Calu3 (cell line): ENCODE data around the gene PLCG1. TPM values are rescaled to one million over a fixed set of nuclear protein-coding genes. Genes with fewer than 3 reads are reported as not detected.

Experiments used
- BruUV-seq: library from RNA; stranded (reverse); fragments of 400-500 nt; replicated peaks from 2 replicates; lab custom pipeline; 2021; lab: Mats Ljungman, UMichigan
- CTCF ChIA-PET: fragments of 300-600 bp; sonication (Branson Sonifier 250); formaldehyde crosslinking; loops from one replicate; lab custom pipeline; 2022; ENCODE audit warnings: antibody characterized with exemption; lab: Charles Lee
- DNase-seq: peaks from one replicate; pipeline ENCODE4 v3.0.0; 2022
- H3K27ac Mint-ChIP-seq: one replicate; pipeline ENCODE4 v1.8.0; 2022; ENCODE audit warnings: mixed read lengths; ENCODE audit not compliant: unreplicated experiment
- H3K27me3 Mint-ChIP-seq: one replicate; pipeline ENCODE4 v1.8.0; 2022; ENCODE audit warnings: mixed read lengths; ENCODE audit not compliant: unreplicated experiment
- H3K36me3 Mint-ChIP-seq: one replicate; pipeline ENCODE4 v1.8.0; 2022; ENCODE audit warnings: mild to moderate bottlenecking, moderate library complexity, mixed read lengths; ENCODE audit not compliant: insufficient read depth, unreplicated experiment
- H3K4me1 Mint-ChIP-seq: one replicate; pipeline ENCODE4 v1.8.0; 2022; ENCODE audit warnings: mild to moderate bottlenecking, low read depth, mixed read lengths; ENCODE audit not compliant: unreplicated experiment
- H3K4me3 Mint-ChIP-seq: one replicate; pipeline ENCODE4 v1.8.0; 2022; ENCODE audit warnings: mild to moderate bottlenecking, low read depth, moderate library complexity, mixed read lengths; ENCODE audit not compliant: unreplicated experiment
- H3K9me3 Mint-ChIP-seq: one replicate; pipeline ENCODE4 v1.8.0; 2022; ENCODE audit warnings: low read depth, mixed read lengths; ENCODE audit not compliant: unreplicated experiment
- intact Hi-C: fragments of 100-400 bp; cut with micrococcal nuclease; formaldehyde crosslinking; loops from one replicate; pipeline ENCODE4 v1.10.0; 2022; ENCODE audit not compliant: unreplicated experiment
- total RNA-seq: library from RNA; stranded (reverse); gene quantifications from 2 replicates; pipeline ENCODE4 v1.2.3, GENCODE V29; 2022
- TF ChIP-seq, protein P1 (sequence below): fragments of 200-600 bp; IDR thresholded peaks from one replicate; pipeline ENCODE4 v1.8.0; 2022; ENCODE audit warnings: antibody characterized with exemption; ENCODE audit not compliant: unreplicated experiment

The PLCG1 gene
- total RNA-seq, 1 experiment from 2014 or later, result 127 TPM

DNA sequence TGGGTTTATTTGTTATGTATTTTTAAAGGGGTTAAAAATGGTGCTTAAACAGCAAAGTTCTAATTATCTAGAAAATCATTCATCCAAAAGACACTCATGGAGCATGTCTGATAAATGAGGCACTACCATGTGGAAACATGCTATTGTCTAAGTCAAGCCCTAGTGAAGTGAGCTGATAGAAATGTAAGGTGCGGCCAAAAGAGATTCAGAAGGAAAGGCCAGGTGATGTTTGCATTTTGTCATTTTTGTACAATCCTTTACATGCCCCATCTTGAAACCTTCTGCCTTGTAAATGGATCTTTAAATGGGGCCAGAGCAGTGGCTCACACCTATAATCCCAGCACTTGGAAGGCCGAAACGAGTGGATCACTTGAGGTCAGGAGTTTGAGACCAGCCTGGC is 77.3 kb downstream of the PLCG1 start:
- H3K4me3 Mint-ChIP-seq, result no peak overlapping the region
- H3K9me3 Mint-ChIP-seq, result no peaks in the 10 kb centered on the region
- no peaks in the 10 kb centered on the region for H3K27me3 Mint-ChIP-seq
- TF ChIP-seq, protein P1, sequence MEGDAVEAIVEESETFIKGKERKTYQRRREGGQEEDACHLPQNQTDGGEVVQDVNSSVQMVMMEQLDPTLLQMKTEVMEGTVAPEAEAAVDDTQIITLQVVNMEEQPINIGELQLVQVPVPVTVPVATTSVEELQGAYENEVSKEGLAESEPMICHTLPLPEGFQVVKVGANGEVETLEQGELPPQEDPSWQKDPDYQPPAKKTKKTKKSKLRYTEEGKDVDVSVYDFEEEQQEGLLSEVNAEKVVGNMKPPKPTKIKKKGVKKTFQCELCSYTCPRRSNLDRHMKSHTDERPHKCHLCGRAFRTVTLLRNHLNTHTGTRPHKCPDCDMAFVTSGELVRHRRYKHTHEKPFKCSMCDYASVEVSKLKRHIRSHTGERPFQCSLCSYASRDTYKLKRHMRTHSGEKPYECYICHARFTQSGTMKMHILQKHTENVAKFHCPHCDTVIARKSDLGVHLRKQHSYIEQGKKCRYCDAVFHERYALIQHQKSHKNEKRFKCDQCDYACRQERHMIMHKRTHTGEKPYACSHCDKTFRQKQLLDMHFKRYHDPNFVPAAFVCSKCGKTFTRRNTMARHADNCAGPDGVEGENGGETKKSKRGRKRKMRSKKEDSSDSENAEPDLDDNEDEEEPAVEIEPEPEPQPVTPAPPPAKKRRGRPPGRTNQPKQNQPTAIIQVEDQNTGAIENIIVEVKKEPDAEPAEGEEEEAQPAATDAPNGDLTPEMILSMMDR, result no peak
- H3K27ac Mint-ChIP-seq, result no peak overlapping the region
- CTCF ChIA-PET, result no interaction called here
- H3K4me1 Mint-ChIP-seq, result peaks cover 10% of the 10 kb centered on the region
- no peaks in the 10 kb centered on the region for H3K36me3 Mint-ChIP-seq
- no TSS peak for BruUV-seq
- no peak for DNase-seq
- intact Hi-C loops, result no loop called here

DNA sequence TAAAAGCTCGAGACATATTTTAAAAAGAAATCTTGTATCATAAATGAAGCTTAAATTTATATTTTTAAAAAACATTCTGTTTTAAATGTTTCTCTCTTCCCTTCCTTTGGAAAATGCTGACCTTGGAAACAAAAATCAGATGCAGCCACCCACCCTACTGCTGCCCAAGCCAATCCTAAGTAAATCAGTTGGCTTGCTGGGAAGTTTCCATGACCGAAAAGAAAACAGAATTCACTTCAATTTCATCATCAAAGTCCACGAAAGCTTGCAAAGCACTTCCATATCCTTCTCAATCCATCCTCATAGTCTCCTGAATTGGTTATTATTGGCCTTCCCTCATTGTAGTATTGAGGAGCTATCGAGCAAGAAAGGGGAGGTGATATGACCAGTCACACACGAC is 80.1 kb downstream of the PLCG1 start:
- H3K36me3 Mint-ChIP-seq, result no peaks in the 10 kb centered on the region
- CTCF ChIA-PET, result no interaction called here
- TF ChIP-seq, protein P1, result no peak

DNA sequence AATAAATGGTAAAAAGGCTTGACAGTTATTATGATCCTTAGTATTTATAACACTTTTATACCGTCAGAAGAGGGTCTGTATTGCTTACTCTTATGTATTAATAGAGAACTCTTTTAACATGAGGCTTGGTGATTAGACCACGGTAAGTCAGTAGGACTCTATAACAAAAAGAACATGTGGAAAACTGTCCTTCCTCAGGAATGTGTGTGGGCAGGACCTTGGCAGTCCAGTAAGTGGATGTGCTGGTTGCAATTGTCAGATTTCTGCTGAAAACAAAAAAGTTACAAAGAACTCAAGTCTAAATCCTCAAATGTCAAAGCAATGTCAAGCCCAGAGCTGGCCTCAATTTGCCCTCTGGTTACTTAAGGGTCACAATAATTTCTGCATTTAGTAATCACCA is 81.1 kb downstream of the PLCG1 start:
- no TSS peak for BruUV-seq
- Mint-ChIP-seq H3K4me1 (peaks cover 2% of the 10 kb centered on the region), H3K36me3 (no peaks in the 10 kb centered on the region), H3K9me3 (no peaks in the 10 kb centered on the region), H3K27me3 (no peaks in the 10 kb centered on the region), H3K27ac (no peak overlapping the region), H3K4me3 (no peak overlapping the region)
- no peak for DNase-seq
- TF ChIP-seq, protein P1, result no peak
- intact Hi-C loops, result no loop called here
- CTCF ChIA-PET, result interaction anchor here (0.6 to 1.1 kb wide), 2 partner anchors 69 to 533 kb away, joined by 3 read pairs; no protein-coding TSS in a partner anchor

More for the DNA sequence above, 80.1 kb downstream of the PLCG1 start:
- no peak overlapping the region for H3K27ac Mint-ChIP-seq
- no peaks in the 10 kb centered on the region for H3K27me3 Mint-ChIP-seq
- no peaks in the 10 kb centered on the region for H3K9me3 Mint-ChIP-seq
- BruUV-seq, result no TSS peak
- intact Hi-C loops, result no loop called here
- no peak overlapping the region for H3K4me3 Mint-ChIP-seq
- no peak for DNase-seq
- H3K4me1 Mint-ChIP-seq, result peaks cover 10% of the 10 kb centered on the region

DNA sequence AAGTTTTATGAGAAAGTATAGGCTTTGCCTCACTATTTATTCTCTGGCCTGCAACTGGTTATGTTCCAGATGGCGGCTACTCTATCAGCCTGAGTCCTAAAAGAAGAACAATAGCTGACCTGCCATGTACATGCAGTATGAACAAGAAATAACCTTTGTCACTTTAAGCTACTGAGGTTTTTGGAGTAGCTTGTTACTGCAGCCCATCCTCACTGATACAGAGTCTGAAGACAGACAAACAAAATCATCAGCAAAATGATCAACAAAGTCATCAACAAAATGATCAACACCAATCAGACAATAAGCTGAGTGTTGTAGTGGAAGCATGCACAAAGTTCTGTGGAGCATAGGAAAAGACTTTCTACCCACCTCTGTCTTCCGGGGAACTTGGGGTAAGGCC is 82.5 kb downstream of the PLCG1 start:
- CTCF ChIA-PET, result interaction anchor here (0.5 to 0.6 kb wide), 3 partner anchors 47 to 253 kb away, joined by 4 to 6 read pairs (median 5); no protein-coding TSS in a partner anchor
- TF ChIP-seq, protein P1, result no peak
- H3K27me3 Mint-ChIP-seq, result no peaks in the 10 kb centered on the region
- H3K27ac Mint-ChIP-seq, result no peak overlapping the region
- no peaks in the 10 kb centered on the region for H3K4me1 Mint-ChIP-seq
- no peak for DNase-seq
- H3K9me3 Mint-ChIP-seq, result no peaks in the 10 kb centered on the region
- H3K36me3 Mint-ChIP-seq, result no peaks in the 10 kb centered on the region
- intact Hi-C loops, result no loop called here
- H3K4me3 Mint-ChIP-seq, result no peak overlapping the region
- BruUV-seq, result no TSS peak
